OCI-LY7 (cell line): ENCODE measurements around the gene GLRX5. TPM values are rescaled to one million over a fixed set of nuclear protein-coding genes. Genes with fewer than 3 reads are reported as not detected.

Experiments
- BruUV-seq: library from RNA; stranded (reverse); fragments of 400-500 nt; replicated peaks from 2 replicates; lab custom pipeline; 2021; lab: Mats Ljungman, UMichigan
- CTCF ChIA-PET: fragments of 300-600 bp; sonication (Branson Sonifier 250); formaldehyde crosslinking; loops from one replicate; lab custom pipeline; 2022; ENCODE audit warnings: antibody characterized with exemption; ENCODE audit not compliant: unreplicated experiment; lab: Charles Lee
- POLR2A ChIA-PET: fragments of 300-600 bp; sonication (Branson Sonifier 250); formaldehyde crosslinking; loops from one replicate; lab custom pipeline; 2022; ENCODE audit warnings: antibody characterized with exemption; lab: Charles Lee
- DNase-seq: peaks from one replicate; pipeline ENCODE4 v3.0.0-alpha.2; 2015; ENCODE audit warnings: low spot score
- H2AFZ ChIP-seq: fragments of 200-600 bp; sonication (generic), shearing (Covaris generic); 2 replicates; pipeline ENCODE4 v1.6.1; 2014; ENCODE audit warnings: mild to moderate bottlenecking, antibody characterized with exemption, low read length, moderate library complexity
- H3K27ac ChIP-seq: fragments of 200-600 bp; sonication (generic); 2 replicates; pipeline ENCODE4 v1.5.1; 2014; ENCODE audit warnings: mixed run types, low read depth, mild to moderate bottlenecking, moderate library complexity, low read length, inconsistent platforms; ENCODE audit not compliant: poor library complexity, severe bottlenecking
- H3K36me3 ChIP-seq: fragments of 200-600 bp; sonication (generic); 2 replicates; pipeline ENCODE4 v1.6.1; 2014; ENCODE audit warnings: mild to moderate bottlenecking, antibody characterized with exemption, low read length, moderate library complexity, mixed read lengths; ENCODE audit not compliant: insufficient read depth
- H3K4me1 ChIP-seq: fragments of 200-600 bp; sonication (generic); 2 replicates; pipeline ENCODE4 v1.5.1; 2014; ENCODE audit warnings: mild to moderate bottlenecking, low read length; ENCODE audit not compliant: insufficient read depth, poor library complexity, severe bottlenecking
- H3K4me2 ChIP-seq: fragments of 200-600 bp; sonication (generic); 2 replicates; pipeline ENCODE4 v1.6.1; 2014; ENCODE audit warnings: mild to moderate bottlenecking, low read length
- H3K4me3 ChIP-seq: fragments of 200-600 bp; sonication (generic); 2 replicates; pipeline ENCODE4 v1.5.1; 2014; ENCODE audit warnings: mild to moderate bottlenecking, low read depth, low read length; ENCODE audit not compliant: poor library complexity, severe bottlenecking
- H3K79me2 ChIP-seq: fragments of 200-600 bp; sonication (generic); 2 replicates; pipeline ENCODE4 v1.6.1; 2016; ENCODE audit warnings: low read depth, mild to moderate bottlenecking, low read length, moderate library complexity, mixed read lengths; ENCODE audit not compliant: insufficient read depth
- H3K9me2 ChIP-seq: fragments of 200-600 bp; sonication (generic); 2 replicates; pipeline ENCODE4 v1.6.1; 2016; ENCODE audit warnings: mild to moderate bottlenecking, low read length, mixed read lengths; ENCODE audit not compliant: insufficient read depth
- H3K9me3 ChIP-seq: fragments of 200-600 bp; sonication (generic); 2 replicates; pipeline ENCODE4 v1.6.1; 2014; ENCODE audit warnings: mild to moderate bottlenecking, mixed run types, low read length, mixed read lengths
- H4K20me1 ChIP-seq: fragments of 200-600 bp; sonication (generic); 2 replicates; pipeline ENCODE4 v1.6.1; 2014; ENCODE audit warnings: mild to moderate bottlenecking, antibody characterized with exemption, low read length, moderate library complexity, mixed read lengths; ENCODE audit not compliant: insufficient read depth
- EZH2phosphoT487 ChIP-seq: fragments of 200-600 bp; sonication (generic); IDR thresholded peaks from 2 replicates; pipeline ENCODE4 v1.6.1; 2018; ENCODE audit warnings: low read depth, borderline replicate concordance, mild to moderate bottlenecking, mixed run types, antibody characterized with exemption, low read length, moderate library complexity, mixed read lengths
- intact Hi-C: fragments of 100-400 bp; cut with micrococcal nuclease; formaldehyde crosslinking; loops from one replicate; pipeline ENCODE4 v1.10.0; 2022; ENCODE audit not compliant: unreplicated experiment
- total RNA-seq, 2 experiments: library from RNA; depleted of rRNA in 1 of 2; stranded (reverse); fragments of >200 nt in 1 of 2; shearing (Covaris generic) in 1 of 2; gene quantifications; 2 replicates each; pipeline ENCODE4 v1.2.3, GENCODE V29; 2014 to 2022
- TF ChIP-seq, protein P1 (sequence below): fragments of 200-600 bp; sonication (generic); conservative IDR thresholded peaks from 2 replicates; pipeline ENCODE4 v1.5.1; 2014; ENCODE audit warnings: mild to moderate bottlenecking, antibody characterized with exemption, low read length, moderate library complexity, mixed read lengths

GLRX5 gene
- total RNA-seq, 2 experiments from 2014 or later = 68.2 to 78.4 TPM

DNA sequence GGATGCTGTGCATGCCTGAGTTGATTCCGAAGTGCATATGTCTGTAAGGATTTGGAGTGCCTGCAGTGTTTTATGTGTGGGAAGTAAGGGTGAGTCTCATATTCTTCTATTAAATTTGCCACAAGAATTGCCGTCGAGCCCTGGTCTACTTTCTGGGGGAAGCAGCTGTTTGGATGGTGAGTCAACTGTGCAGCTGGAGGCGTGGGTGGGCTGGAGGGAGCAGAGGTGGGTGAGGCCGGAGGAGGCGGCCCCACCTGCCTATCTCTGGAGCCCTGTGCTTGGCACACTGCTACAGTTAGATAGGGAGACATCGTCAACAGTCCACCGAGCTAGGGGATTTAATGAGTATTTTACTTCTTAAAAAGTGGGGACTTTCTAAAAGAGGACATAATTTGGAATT lies 9.7 kb downstream of the GLRX5 start:
- no peak overlapping the region for H3K27ac ChIP-seq
- no peak for DNase-seq
- no peaks in the 10 kb centered on the region for H3K9me2 ChIP-seq
- ChIA-PET CTCF (no interaction called here), POLR2A (no interaction called here)
- H4K20me1 ChIP-seq = no peaks in the 10 kb centered on the region
- no TSS peak for BruUV-seq
- peaks cover 28% of the 10 kb centered on the region; the same call in 1 of the 2 replicates for H3K36me3 ChIP-seq
- TF ChIP-seq, protein P1, sequence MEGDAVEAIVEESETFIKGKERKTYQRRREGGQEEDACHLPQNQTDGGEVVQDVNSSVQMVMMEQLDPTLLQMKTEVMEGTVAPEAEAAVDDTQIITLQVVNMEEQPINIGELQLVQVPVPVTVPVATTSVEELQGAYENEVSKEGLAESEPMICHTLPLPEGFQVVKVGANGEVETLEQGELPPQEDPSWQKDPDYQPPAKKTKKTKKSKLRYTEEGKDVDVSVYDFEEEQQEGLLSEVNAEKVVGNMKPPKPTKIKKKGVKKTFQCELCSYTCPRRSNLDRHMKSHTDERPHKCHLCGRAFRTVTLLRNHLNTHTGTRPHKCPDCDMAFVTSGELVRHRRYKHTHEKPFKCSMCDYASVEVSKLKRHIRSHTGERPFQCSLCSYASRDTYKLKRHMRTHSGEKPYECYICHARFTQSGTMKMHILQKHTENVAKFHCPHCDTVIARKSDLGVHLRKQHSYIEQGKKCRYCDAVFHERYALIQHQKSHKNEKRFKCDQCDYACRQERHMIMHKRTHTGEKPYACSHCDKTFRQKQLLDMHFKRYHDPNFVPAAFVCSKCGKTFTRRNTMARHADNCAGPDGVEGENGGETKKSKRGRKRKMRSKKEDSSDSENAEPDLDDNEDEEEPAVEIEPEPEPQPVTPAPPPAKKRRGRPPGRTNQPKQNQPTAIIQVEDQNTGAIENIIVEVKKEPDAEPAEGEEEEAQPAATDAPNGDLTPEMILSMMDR = no peak
- no peak for TF ChIP-seq EZH2phosphoT487
- H3K9me3 ChIP-seq = no peaks in the 10 kb centered on the region
- H3K4me1 ChIP-seq = no peaks in the 10 kb centered on the region
- intact Hi-C loops = no loop called here
- H3K4me3 ChIP-seq = no peak overlapping the region
- no peak overlapping the region for H2AFZ ChIP-seq
- H3K4me2 ChIP-seq = no peak overlapping the region
- peaks cover 37% of the 10 kb centered on the region for H3K79me2 ChIP-seq

DNA sequence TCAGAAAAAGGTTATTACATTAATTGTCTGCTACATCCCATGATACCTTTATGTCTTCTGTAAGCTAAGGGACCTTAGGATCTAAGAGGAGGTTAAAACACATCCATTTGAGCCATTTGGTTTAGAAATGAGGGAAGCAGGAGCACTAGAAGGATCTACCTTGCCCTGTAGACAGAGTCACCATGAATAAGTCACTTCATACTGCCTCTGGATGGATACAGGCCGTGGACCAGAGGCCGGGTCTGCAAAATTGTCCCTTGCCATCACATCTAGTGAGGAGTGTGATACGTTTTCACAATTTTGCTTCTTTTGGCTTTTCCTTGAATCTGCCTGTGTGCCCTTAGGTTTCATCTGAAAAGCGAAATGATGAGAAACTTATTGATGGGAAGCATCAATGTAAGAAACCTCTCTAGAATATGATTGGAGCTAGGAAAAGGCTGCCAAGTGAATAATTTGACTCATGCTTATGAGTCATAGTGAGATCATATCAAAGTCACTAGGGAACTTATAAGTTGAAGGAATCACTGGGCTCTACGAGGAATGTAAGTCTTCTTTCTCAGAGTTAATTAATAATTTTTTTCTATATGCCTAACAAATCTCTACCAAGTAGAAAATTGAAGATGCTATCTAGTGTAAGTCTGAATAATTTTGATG lies 10.8 kb downstream of the GLRX5 start:
- H3K9me3 ChIP-seq = no peaks in the 10 kb centered on the region
- BruUV-seq = no TSS peak
- peaks cover 28% of the 10 kb centered on the region; the same call in 1 of the 2 replicates for H3K36me3 ChIP-seq
- no peak overlapping the region for H2AFZ ChIP-seq
- H3K4me1 ChIP-seq = no peaks in the 10 kb centered on the region
- H3K79me2 ChIP-seq = peaks cover 27% of the 10 kb centered on the region
- DNase-seq = no peak
- H3K4me2 ChIP-seq = no peak overlapping the region
- no peaks in the 10 kb centered on the region for H4K20me1 ChIP-seq
- no peaks in the 10 kb centered on the region for H3K9me2 ChIP-seq
- no peak overlapping the region for H3K27ac ChIP-seq
- TF ChIP-seq EZH2phosphoT487 = no peak
- TF ChIP-seq, protein P1 = no peak
- CTCF ChIA-PET = no interaction called here
- intact Hi-C loops = no loop called here
- H3K4me3 ChIP-seq = no peak overlapping the region
- POLR2A ChIA-PET = interaction anchor here (1.0 to 1.7 kb wide), 2 partner anchors 9 to 229 kb away, joined by 3 to 10 read pairs; no protein-coding TSS in a partner anchor

DNA sequence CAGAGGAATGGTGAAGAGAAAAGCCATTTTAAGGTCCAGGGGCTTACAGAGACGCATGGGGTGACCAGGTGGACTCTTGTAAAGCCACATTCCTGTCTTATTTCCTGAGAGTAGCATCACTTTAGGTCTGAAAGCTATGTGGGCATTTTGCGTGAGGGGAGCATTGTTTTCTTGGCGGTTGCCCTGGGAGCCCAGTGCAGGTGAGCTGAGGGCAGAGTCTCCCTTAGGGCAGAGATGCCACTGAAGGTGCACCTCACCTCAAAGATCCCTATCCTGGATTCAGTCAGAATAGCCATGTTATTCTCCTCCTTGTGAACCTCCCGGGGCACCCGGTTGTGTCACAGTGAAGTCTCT lies 12.4 kb downstream of the GLRX5 start:
- TF ChIP-seq EZH2phosphoT487 = no peak
- TF ChIP-seq, protein P1 = no peak
- DNase-seq = no peak
- no peak overlapping the region for H3K4me3 ChIP-seq
- peaks cover 10% of the 10 kb centered on the region; the same call in 1 of the 2 replicates for H3K79me2 ChIP-seq
- H3K4me2 ChIP-seq = no peak overlapping the region
- no peak overlapping the region for H3K27ac ChIP-seq
- CTCF ChIA-PET = no interaction called here
- H3K36me3 ChIP-seq = peaks cover 28% of the 10 kb centered on the region; the same call in 1 of the 2 replicates
- no peaks in the 10 kb centered on the region for H3K4me1 ChIP-seq
- H3K9me3 ChIP-seq = no peaks in the 10 kb centered on the region
- no peaks in the 10 kb centered on the region for H4K20me1 ChIP-seq
- intact Hi-C loops = no loop called here
- no peaks in the 10 kb centered on the region for H3K9me2 ChIP-seq
- BruUV-seq = no TSS peak
- H2AFZ ChIP-seq = no peak overlapping the region
- POLR2A ChIA-PET = interaction anchor here (1.7 kb wide), 1 partner anchor 10 kb away, joined by 10 read pairs; no protein-coding TSS in a partner anchor
